ENCODE measurements around the gene GRAMD1B. TPM values are rescaled to one million over a fixed set of nuclear protein-coding genes. Genes with fewer than 3 reads are reported as not detected.
"Not testable (repeated sequence)": the region's sequence is repeated elsewhere in the genome, so short reads cannot be mapped to it uniquely, and the experiment has no call there.

GRAMD1B gene
- total RNA-seq, 4 donors from 2014 or later: 2.1 to 7.8 (median 3.2) TPM

GRCh38 chr11:123461164-123461563 lies 31.1 kb downstream of the GRAMD1B start:
- no peak overlapping the region for H3K4me3 ChIP-seq
- no peak for TF ChIP-seq POLR2A (IDR thresholded peaks at IDR 0.05)
- peak in 3 of 5 experiments; percentile 33 to 41 (median 39) for TF ChIP-seq CTCF (IDR thresholded peaks at IDR 0.05 in 4 of 5, conservative IDR thresholded peaks at IDR 0.05 in 1 of 5)
- H3K9me3 ChIP-seq: no peaks in the 10 kb centered on the region
- H3K27ac ChIP-seq: peak overlapping the region; percentile 38 to 76 (median 72)
- peaks cover 7% of the 10 kb centered on the region in 2 donors for H3K4me1 ChIP-seq
- intact Hi-C loops (cut with DNase I; ENCODE audit: low total_unique reads) (loop anchor here (2.0 kb wide), 1 partner anchor 34 kb away; no protein-coding TSS in a partner anchor), in situ Hi-C loops (cut with MboI; ENCODE audit: low sequenced_read_pairs in 4 of 4) (no loop called here)
- DNase-seq (peak; percentile 89 to 93), ATAC-seq (peak; percentile 97)
- no peaks in the 10 kb centered on the region for H3K27me3 ChIP-seq
- H3K36me3 ChIP-seq: no peaks in the 10 kb centered on the region

- H3K27me3 ChIP-seq; intact Hi-C loops (cut with DNase I; ENCODE audit: low total_unique reads); ATAC-seq; H3K36me3 ChIP-seq; in situ Hi-C loops (cut with MboI; ENCODE audit: low sequenced_read_pairs in 4 of 4); H3K4me3 ChIP-seq; H3K4me1 ChIP-seq; DNase-seq; H3K27ac ChIP-seq; H3K9me3 ChIP-seq: not testable (repeated sequence)
These were observed 35.6 kb downstream of the GRAMD1B start for GRCh38 chr11:123465667-123466066.

GRCh38 chr11:123466172-123466571 lies 36.1 kb downstream of the GRAMD1B start:
- in situ Hi-C loops (cut with MboI; ENCODE audit: low sequenced_read_pairs in 4 of 4); ATAC-seq; H3K4me3 ChIP-seq; intact Hi-C loops (cut with DNase I; ENCODE audit: low total_unique reads); H3K4me1 ChIP-seq; H3K27me3 ChIP-seq; H3K27ac ChIP-seq; DNase-seq; H3K36me3 ChIP-seq; H3K9me3 ChIP-seq: not testable (repeated sequence)

- Histone ChIP-seq H3K36me3 (no peaks in the 10 kb centered on the region), H3K27me3 (no peaks in the 10 kb centered on the region), H3K9me3 (no peaks in the 10 kb centered on the region), H3K27ac (no peak overlapping the region), H3K4me3 (no peak overlapping the region), H3K4me1 (no peaks in the 10 kb centered on the region)
- intact Hi-C loops (cut with DNase I; ENCODE audit: low total_unique reads): no loop called here
- in situ Hi-C loops (cut with MboI; ENCODE audit: low sequenced_read_pairs in 4 of 4): no loop called here
- ATAC-seq (no peak), DNase-seq (no peak)
- no peak for TF ChIP-seq POLR2A (IDR thresholded peaks at IDR 0.05)
- no peak for TF ChIP-seq CTCF (IDR thresholded peaks at IDR 0.05 in 4 of 5, conservative IDR thresholded peaks at IDR 0.05 in 1 of 5)
These were observed 39.0 kb downstream of the GRAMD1B start for GRCh38 chr11:123469089-123469488.

GRCh38 chr11:123469586-123469985 lies 39.5 kb downstream of the GRAMD1B start:
- in situ Hi-C loops (cut with MboI; ENCODE audit: low sequenced_read_pairs in 4 of 4) (no loop called here), intact Hi-C loops (cut with DNase I; ENCODE audit: low total_unique reads) (no loop called here)
- ATAC-seq: no peak
- no peak for TF ChIP-seq CTCF (IDR thresholded peaks at IDR 0.05 in 4 of 5, conservative IDR thresholded peaks at IDR 0.05 in 1 of 5)
- no peak for TF ChIP-seq POLR2A (IDR thresholded peaks at IDR 0.05)
- no peak for DNase-seq
- no peak overlapping the region for H3K4me3 ChIP-seq
- no peaks in the 10 kb centered on the region for H3K9me3 ChIP-seq
- H3K27ac ChIP-seq: no peak overlapping the region
- H3K36me3 ChIP-seq: no peaks in the 10 kb centered on the region
- H3K4me1 ChIP-seq: peaks cover 0 to 2% of the 10 kb centered on the region in 2 donors
- H3K27me3 ChIP-seq: no peaks in the 10 kb centered on the region

GRCh38 chr11:123470842-123471241 lies 40.8 kb downstream of the GRAMD1B start:
- H3K4me1 ChIP-seq: peaks cover 0 to 8% of the 10 kb centered on the region in 2 donors

More at GRCh38 chr11:123470842-123471241, 40.8 kb downstream of the GRAMD1B start:
- Histone ChIP-seq H3K36me3 (no peaks in the 10 kb centered on the region), H3K9me3 (no peaks in the 10 kb centered on the region), H3K27me3 (no peaks in the 10 kb centered on the region), H3K27ac (no peak overlapping the region), H3K4me3 (no peak overlapping the region)
- TF ChIP-seq POLR2A (IDR thresholded peaks at IDR 0.05): no peak
- TF ChIP-seq CTCF (IDR thresholded peaks at IDR 0.05 in 4 of 5, conservative IDR thresholded peaks at IDR 0.05 in 1 of 5): no peak
- ATAC-seq (no peak), DNase-seq (no peak)
- in situ Hi-C loops (cut with MboI; ENCODE audit: low sequenced_read_pairs in 4 of 4) (loop anchor here in 1 of 4 donors (10.0 kb wide), 1 partner anchor 166 kb away; no protein-coding TSS in a partner anchor), intact Hi-C loops (cut with DNase I; ENCODE audit: low total_unique reads) (no loop called here)

Measured in gastrocnemius medialis (tissue), 4 donors.